Inflammatory macrophage (primary cell): Measurements from ENCODE around the gene PARP1.
"Not testable (repeated sequence)": the region's sequence is repeated elsewhere in the genome, so short reads cannot be mapped to it uniquely, and the experiment has no call there.

Experiments used
- DNase-seq, 2 donors: peaks; one replicate each; pipeline ENCODE4 v3.0.0-alpha.2; 2020 to 2022

PARP1 gene

GRCh38 chr1:226428791-226429461, 21.0 kb upstream of the PARP1 start:
- DNase-seq: no peak

DNA sequence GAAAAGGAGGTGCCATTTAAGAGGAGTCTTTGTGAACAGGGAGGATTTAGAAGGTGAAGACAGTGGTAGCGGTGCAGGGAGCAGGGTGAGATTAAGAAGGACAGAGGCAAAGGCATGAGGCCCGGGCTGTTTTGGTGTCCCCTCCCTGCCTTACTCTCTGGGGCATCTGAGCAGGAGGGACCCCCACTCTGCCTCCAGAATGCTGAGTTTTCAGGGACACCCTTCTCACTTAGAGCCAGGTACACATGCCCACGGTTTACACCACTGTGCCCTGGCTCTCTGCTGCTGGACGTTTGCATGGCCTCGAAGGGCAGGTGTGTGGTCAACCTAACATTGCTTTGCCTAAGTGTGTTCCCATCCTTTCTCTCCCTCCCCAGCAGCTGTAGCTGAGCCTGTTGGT, 20.5 kb upstream of the PARP1 start:
- no peak for DNase-seq

GRCh38 chr1:226427131-226427530, 19.2 kb upstream of the PARP1 start:
- no peak for DNase-seq

GRCh38 chr1:226426395-226426794, 18.5 kb upstream of the PARP1 start:
- not testable (repeated sequence) for DNase-seq

GRCh38 chr1:226425431-226426031, 17.6 kb upstream of the PARP1 start:
- no peak for DNase-seq

DNA sequence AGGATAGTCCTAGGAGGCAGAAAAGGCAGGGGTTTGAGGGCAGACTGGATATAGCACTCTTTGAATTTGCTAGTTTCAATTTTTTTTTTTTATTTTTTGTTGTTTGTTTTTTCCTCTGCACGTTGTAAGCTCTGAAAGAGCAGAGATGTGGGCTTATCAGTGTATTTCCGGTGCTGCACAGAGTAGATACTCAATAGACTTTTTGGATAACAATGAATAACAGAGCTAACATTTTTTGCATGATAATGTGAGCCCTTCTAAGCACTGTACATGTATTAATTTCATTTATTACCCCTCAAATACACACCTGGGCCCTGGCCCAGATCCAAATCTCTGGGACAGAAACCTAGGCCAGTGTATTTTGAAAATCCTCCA, 17.1 kb upstream of the PARP1 start:
- no peak for DNase-seq

- no peak for DNase-seq
These were observed 16.5 kb upstream of the PARP1 start for GRCh38 chr1:226424221-226425003.

DNA sequence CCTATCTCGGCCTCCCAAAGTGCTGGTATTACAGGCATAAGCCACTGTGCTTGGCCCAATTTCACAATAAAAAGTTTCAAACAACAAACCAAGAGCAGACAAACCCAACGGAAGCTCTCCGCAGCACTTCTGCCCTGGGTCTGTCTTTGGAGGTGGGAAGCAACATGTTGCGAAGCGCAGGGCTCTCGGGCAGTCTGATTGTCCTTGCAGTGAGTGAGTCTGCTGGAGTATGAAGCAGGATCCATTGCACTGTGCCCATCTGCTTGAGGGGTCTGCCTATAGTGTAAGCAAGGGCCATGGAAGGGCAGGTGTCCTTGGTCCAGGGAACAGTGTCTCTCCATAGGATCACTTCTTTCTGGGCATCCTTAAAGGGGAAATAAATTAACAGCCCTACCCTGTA, 14.6 kb upstream of the PARP1 start:
- no peak for DNase-seq

GRCh38 chr1:226420897-226421296, 13.0 kb upstream of the PARP1 start:
- DNase-seq: peak in 1 of 2 donors; percentile 11

DNA sequence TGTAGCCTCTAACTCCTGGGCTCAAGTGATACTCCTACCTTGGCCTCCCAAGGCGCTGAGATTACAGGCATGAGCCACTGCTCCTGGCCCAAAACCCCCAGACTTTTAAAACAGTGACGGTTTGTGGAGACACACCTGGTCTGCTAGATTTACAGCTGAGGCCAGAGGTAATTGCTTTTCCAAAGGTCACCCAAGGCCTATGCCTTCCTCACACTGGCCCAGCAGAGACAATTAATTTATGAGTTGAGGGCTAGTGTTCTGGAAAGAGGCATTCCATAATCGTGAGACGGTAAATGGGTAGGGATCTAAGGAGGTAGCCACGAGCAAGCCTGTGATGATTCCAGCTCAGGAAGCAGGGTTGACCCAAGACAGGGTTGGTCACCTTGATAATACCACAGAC, 12.4 kb upstream of the PARP1 start:
- no peak for DNase-seq

DNA sequence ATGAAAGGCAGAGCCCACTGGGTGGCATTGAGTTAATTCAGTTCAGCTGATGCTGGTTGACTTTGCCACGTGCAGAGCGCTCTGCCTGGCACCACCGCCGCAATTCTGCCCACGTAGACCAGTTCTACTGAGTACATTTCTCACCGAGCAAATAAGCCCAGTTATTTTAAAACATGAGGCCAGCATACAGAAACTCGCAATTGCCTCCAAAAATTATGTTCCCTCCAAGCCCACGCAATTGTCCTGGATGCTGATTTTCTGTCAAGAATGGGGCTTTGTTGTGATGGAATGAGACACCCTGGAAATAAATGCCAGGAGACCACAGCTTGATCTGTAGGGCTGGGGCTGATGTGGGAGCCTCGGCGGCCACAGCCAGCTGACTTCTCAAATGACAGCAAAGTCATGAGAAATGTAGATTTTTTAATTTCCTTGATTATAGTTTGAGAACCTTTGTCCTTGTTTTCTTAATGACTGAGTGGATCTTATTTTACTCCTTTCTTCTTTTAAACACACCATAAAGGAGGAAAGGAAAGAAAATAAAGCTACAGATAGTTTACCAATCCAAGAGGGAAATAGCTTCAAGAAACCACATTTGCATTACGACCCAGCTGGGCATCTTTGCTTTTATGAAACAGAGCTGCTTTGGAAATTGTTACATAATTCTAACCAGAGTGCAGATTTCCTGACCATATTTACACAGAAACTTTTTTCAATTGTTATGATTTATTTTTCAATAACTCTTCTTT, 11.6 kb upstream of the PARP1 start:
- DNase-seq: no peak

DNA sequence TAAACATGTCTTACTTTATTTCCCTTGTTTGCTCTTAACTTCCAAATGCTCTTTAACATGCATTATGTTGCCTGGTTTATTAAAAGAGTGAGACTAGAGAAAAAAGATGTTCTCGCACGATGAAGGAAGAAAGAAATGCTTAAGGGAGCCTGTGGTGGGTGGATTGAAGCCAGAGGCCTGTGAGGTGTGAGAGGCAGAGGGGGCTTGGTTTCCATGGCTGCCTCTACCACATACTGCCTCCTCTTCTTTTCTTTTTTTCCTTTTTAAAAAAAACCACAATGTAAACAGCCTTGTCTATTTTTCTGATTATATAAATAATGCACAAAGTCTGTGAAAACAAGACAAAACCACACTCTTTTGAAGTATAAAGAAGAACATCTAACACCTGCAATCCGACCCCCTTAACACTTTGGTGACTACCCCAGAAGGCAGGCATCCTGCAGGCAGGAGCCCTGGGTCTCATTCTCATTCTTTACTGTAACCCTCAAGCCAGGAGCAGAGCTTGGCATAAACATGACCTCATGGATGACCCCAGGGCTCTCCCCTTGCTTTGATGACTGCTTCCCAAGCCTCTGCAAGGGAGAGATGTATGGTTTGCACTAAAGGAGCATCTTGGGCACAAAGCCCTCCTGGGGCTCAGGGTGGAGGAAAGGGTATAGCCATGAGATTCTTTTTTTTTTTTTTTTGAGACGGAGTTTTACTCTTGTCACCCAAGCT, 10.1 kb upstream of the PARP1 start:
- no peak for DNase-seq

DNA sequence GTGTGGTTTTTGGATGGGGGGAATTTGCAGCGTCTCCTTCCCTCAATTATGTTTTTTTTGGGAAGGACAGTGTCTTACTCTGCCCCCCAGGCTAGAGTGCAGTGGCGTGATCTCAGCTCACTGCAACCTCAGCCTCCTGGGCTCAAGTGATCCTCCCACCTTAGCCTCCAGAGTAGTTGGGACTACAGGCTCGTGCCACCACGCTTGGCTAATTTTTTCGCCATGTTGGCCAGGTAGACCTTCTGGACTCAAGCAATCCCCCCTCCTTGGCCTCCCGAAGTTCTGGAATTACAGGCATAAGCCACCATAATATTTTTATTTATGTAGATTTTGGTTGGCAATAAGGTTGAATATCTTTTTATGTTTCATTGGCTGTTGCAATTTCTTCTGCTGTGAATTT, 9.5 kb upstream of the PARP1 start:
- DNase-seq: no peak

- DNase-seq: no peak
These were observed 6.3 kb upstream of the PARP1 start for GRCh38 chr1:226414098-226414698.

GRCh38 chr1:226411619-226412018, 3.7 kb upstream of the PARP1 start:
- DNase-seq: no peak

DNA sequence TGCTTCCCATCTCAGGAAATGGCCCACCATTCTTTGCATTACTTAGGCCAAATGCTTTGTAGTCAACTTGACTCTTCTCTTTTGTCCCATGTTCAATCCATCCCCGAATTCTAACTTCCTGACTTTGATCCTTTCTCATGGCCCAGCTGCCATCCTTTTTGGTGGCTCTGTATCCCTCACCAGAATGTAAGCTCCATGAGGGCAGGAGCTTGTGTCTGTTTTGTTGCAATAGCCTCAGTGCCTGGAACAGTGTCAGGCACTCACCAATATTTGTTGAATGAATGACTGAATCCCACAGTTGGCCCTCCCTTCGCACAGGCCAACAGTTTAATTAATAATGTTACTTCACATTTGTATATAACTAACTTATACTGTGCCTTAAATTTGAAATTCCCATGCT, 3.1 kb upstream of the PARP1 start:
- DNase-seq: no peak

DNA sequence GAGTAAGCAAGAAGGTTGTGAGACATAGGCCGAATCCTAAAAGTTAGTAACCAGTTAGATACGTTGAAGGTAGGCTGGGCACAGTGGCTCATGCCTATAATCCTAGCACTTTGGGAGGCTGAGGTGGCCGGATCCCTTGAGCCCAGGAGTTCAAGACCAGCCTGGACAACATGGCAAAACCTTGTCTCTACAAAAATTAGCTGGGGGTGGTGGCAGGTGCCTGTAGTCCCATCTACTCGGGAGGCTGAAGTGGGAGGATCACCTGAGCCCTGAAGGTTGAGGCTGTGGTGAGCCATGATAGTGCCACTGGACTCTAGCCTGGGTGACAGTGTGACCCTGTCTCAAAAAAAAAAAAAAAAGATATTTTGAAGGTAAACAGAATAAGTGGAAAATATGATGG, 1.5 kb upstream of the PARP1 start:
- no peak for DNase-seq

DNA sequence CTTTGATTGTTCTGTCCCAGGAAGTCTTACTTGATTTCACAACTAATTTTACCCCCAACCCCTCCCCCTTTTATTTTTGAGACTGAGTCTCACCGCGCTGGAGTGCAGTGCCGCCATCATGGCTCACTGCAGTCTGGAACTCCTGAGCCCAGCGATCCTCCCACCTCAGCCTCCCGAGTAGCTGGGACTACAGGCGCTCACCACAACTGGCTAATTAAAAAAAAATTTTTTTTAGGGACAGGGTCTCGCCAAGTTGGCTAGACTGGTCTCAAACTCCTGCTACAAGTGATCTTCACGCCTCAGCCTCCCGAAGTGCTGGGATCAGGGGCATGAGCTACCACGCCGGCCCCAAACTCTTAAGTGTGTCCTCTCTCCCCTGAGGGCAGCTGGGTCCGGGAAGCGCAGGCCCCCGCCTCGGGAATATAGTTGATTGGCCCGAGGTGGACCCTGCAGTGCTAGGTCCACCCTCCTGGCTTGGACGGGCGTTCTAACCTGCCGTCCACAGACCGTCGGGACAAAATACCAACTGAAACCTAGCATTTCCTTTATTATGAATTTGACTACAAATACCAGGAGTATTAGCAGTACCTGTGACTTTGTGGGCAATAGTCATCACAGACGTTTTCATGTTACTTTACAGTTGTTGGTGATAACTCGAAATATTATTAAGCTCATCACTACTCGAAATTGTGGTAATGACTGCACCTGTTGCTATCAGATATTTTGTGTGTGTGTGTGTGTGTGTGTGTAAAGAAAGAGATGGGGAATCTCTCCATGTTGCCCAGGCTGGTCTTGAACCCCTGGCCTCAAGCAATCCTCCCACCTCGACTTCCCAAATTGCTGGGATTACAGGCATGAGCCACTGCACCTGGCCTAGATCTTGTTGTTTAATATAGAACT, 642 bp upstream of the PARP1 start:
- no peak for DNase-seq

DNA sequence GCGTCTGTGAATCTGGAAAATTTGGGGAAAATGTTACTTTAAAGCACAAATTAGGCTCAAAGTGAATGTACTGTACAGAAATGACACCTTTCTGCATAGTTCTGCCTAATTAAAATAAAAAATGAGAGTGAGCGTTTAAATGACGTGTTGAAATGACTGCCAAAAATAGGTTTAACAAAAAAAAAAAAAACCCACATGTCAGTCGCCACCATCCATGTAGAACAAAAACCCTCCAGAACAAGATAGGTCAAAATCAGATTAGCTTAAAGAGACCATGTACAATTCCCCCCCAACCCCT, 745 bp downstream of the PARP1 start:
- DNase-seq: no peak

- DNase-seq: peak; percentile 9 to 36
These were observed 1.5 kb downstream of the PARP1 start for GRCh38 chr1:226406401-226406881.

DNA sequence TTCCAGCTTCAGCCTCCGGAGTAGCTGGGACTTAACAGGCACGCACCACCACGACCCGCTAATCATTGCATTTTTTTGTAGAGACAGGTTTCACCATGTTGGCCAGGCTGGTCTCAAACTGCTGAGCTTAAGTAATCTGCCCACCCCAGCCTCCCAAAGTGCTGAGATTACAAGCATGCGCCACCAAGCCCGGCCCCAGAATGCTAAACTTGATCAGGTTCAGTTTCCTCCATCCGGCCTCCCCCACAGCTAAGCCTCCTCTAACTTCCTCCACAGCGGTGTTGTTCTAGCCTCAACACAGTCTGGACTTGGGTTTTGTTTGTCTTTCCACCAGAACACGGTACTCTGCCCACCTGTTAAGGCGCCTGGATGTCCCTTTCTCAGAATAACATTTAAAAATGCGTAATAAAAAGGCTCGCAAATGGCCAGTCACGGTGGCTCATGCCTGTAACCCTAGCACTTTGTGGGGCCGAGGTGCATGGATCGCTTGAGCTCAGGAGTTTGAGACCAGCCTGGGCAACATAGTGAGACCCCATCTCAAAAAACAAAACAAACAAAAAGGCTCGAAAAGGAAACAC, 2.4 kb downstream of the PARP1 start:
- DNase-seq: peak; percentile 11 to 69
